ENCODE data around the gene DAAM1.

The DAAM1 gene

DNA sequence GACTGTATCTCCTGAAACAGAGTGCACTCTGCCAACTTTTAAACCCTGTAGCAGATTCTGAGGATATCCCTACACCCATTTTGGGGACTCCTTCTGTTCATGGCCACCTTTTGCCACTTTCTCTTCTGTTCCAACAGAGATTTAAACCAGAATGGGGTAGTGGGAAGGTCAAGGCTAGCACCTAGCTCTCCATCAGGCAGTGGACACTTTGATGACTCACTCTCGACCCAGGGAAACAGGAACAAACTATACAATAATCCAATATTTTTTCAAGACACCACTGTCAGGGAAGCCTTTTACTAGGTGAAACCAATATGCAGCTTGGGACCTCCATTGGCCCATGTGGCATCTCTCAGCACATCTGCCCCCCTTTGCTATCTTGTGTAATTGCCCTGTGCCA is 103.6 kb downstream of the DAAM1 start:
- no peak for DNase-seq (ENCODE audit: low read depth, low spot score)

- DNase-seq (ENCODE audit: low read depth, low spot score): no peak
Observed at GRCh38 chr14:59292921-59293534, 104.6 kb downstream of the DAAM1 start.

- DNase-seq (ENCODE audit: low read depth, low spot score): no peak
Observed at GRCh38 chr14:59293935-59294661, 105.6 kb downstream of the DAAM1 start.

DNA sequence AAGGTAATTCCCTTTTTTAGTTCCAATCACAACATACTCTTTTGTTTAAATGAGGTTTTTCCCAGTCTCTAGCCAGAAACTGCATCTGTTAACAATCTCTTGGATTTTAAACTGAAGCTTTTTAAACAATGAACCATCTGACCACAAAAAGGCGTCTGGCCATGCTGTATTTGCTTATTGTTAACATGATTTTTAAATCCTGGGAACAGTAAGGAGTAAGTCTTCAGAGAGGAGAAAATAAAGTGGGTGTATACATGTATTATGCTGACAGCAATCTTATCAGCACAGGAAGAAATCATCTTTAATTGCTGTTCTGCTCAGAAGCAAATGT is 106.2 kb downstream of the DAAM1 start:
- DNase-seq (ENCODE audit: low read depth, low spot score): no peak

GRCh38 chr14:59295951-59296350 is 107.5 kb downstream of the DAAM1 start:
- no peak for DNase-seq (ENCODE audit: low read depth, low spot score)

DNA sequence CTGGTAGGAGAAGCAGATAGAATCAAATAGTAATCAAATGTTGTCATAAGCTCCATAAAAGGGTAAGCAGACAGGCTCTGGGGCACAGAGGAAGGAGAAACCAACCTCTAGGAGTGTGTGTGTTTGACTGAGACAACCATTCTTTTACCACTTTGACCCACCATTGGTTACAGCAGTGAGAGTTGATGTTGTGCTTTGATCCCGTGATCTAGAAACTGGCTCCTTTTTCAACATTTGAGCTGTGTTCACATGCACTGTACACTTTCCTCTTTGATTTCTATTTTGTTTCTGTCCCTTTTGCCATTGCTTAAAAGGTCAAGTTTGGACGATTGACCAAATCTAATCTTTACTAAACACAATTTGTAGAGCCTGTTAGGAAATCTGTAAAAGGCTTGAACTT is 108.0 kb downstream of the DAAM1 start:
- DNase-seq (ENCODE audit: low read depth, low spot score): no peak

- DNase-seq (ENCODE audit: low read depth, low spot score): no peak
Observed at GRCh38 chr14:59297071-59297776, 108.8 kb downstream of the DAAM1 start.

- DNase-seq (ENCODE audit: low read depth, low spot score): no peak
Observed at GRCh38 chr14:59299731-59300130, 111.3 kb downstream of the DAAM1 start.

- DNase-seq (ENCODE audit: low read depth, low spot score): no peak
Observed at GRCh38 chr14:59301354-59301753, 112.9 kb downstream of the DAAM1 start.

- DNase-seq (ENCODE audit: low read depth, low spot score): no peak
Observed at GRCh38 chr14:59302313-59302712, 113.8 kb downstream of the DAAM1 start.

- DNase-seq (ENCODE audit: low read depth, low spot score): no peak
Observed at GRCh38 chr14:59303216-59303615, 114.7 kb downstream of the DAAM1 start.

DNA sequence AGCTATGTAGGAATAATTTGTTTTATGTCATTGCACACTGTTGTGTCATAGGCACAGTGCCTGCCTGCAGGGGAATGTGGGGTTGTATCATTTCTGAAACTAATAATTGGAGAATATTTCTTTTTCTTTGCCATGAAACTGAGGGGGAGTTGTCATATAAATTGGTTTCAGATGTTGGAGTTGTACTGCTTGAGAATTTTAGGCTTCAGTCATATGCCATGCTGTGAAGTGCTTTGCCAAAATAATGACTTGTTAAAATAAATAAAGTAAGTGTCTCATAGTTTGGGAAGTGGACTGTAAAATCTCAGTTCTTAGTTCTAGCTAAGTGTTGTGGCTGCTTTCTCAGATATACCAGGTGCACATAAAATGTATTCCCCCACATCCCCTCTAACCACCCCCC is 116.8 kb downstream of the DAAM1 start:
- DNase-seq (ENCODE audit: low read depth, low spot score): peak; percentile 59

- DNase-seq (ENCODE audit: low read depth, low spot score): no peak
Observed at GRCh38 chr14:59305836-59306555, 117.5 kb downstream of the DAAM1 start.

DNA sequence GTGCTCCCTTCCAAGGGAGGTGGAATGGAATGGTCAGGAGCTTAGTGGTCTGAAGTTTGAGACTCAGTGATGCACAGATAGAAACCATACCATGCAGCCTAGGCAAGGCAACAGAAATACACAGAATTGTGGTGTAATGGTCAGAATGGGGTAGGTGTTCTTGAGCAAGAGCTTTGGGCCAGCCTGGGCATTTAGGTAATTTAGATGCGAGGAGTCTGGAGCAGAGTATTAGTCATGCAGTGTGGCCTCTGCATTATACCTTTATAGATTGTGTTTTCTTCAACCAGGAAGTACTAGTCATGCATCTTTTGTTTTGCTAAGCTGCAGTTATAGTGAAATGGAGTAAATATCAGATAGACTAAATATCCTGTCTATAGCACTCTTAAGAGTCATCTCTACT is 118.3 kb downstream of the DAAM1 start:
- DNase-seq (ENCODE audit: low read depth, low spot score): no peak

GRCh38 chr14:59308086-59308485 is 119.6 kb downstream of the DAAM1 start:
- no peak for DNase-seq (ENCODE audit: low read depth, low spot score)

DNA sequence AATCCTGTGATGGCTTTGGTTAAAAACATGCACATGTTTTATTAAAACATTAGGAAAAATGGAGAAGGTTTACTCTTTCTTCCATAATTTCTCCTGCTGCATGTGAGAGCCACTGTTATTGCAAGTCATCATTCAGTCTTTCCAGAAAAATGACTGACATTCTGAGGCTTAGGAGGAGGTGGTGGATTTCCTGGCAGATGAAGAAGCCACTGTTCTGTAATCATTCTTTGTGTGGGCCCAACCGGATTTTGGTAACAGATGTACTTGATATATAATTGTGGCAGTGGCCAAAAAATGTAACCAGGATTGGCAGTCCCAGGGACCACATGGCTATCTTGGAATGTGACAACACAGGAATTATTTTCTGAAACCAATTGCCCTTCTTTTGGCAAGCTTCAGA is 120.2 kb downstream of the DAAM1 start:
- DNase-seq (ENCODE audit: low read depth, low spot score): no peak

DNA sequence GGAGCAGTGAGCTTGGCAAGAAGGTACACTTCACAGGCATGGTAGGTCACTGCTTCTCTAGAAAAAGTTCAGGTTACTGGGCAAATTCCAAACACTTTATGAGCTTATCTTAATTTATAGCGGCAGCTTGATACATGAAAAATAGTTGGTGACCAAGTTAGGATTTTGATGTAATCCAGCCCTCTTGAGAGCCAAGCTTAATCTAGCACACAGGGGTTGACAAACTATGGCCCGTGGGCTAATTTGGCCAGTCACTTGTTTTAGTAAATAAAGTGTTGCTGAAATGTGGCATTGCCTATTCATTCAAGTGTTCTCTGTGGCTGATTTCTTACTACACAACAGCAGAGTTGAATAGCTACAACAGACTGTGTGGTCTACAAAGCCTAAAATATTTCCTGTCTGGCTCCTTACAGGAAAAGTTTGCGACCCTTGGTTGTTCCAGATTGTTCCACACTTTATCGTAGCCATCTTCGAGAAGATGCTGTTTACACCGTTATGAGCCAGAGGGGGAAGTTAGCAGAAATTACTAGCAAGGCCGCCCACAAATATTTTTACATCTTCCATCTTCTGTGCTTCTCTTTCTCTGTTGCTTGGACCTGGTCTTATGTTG is 120.9 kb downstream of the DAAM1 start:
- DNase-seq (ENCODE audit: low read depth, low spot score): no peak

GRCh38 chr14:59310633-59311032 is 122.2 kb downstream of the DAAM1 start:
- DNase-seq (ENCODE audit: low read depth, low spot score): no peak

DNA sequence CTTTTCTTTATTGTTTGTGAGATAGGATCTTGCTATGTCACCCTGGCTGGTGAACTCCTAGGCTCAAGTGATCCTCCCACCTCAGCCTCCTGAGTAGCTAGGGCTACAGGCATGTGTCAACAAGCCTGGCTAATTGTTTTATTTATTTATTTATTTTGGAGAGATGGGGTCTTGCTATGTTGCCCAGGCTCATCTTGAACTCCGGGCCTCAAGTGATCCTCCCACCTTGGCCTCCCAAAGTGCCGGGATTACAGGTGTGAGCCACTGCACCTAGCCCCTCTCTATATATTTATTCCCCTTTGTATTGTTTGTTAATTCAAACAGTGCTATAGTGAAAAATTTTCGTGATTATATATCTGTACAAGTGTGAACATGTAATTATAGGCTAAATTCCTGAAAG is 123.3 kb downstream of the DAAM1 start:
- no peak for DNase-seq (ENCODE audit: low read depth, low spot score)

DNA sequence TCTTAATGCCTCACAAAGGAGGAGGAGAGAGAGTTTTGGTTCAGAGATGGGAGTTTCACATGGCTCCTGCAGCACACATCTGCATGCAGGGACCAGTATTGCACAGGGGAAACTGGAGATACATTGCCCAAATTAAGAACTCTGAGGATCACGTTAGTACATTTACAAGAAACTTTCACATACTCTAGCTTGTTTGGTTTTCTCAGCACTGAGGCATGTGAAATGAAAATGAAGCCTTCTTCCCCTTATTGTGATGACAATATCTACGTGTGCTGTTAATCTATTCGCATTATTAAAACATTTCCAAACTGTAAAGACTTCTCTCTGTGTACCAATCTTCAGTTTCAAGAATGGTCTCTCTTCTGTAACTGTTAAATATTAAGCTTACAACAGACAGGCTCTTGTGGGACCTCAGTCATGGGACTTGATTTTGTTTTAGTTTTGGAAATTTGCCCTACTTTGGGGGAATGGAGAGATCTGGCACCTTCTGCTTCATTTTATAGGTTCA is 124.7 kb downstream of the DAAM1 start:
- DNase-seq (ENCODE audit: low read depth, low spot score): no peak

- no peak for DNase-seq (ENCODE audit: low read depth, low spot score)
Observed at GRCh38 chr14:59313658-59314608, 125.5 kb downstream of the DAAM1 start.
